Gastrocnemius medialis (tissue), 4 donors: ENCODE results near the gene POLH. TPM values are rescaled to one million over a fixed set of nuclear protein-coding genes. Genes with fewer than 3 reads are reported as not detected.

ENCODE experiments used
- ATAC-seq, 2 donors: fragments of 150-250 bp; one replicate each; pipeline ENCODE4 v1.9.1; 2016
- DNase-seq, 2 donors: peaks; one replicate each; pipeline ENCODE4 v3.0.0-alpha.2; 2019
- H3K27ac ChIP-seq, 4 donors: fragments of 200-600 bp; sonication (generic); 1 replicate in 1 of 4; 2 replicates in 3 of 4; pipeline ENCODE4 v1.5.1; 2016 to 2018; ENCODE audit warnings: mild to moderate bottlenecking in 2 of 4, moderate library complexity in 1 of 4
- H3K27me3 ChIP-seq, 3 donors: fragments of 200-600 bp; sonication (generic) in 2 of 3; 1 replicate in 1 of 3; 2 replicates in 2 of 3; pipeline versions ENCODE4 v1.5.1 to v1.6.0; 2016 to 2019; ENCODE audit warnings: mild to moderate bottlenecking in 1 of 3, moderate library complexity in 1 of 3
- H3K36me3 ChIP-seq, 2 donors: fragments of 200-600 bp; sonication (generic) in 1 of 2; one replicate each; pipeline ENCODE4 v1.5.1; 2017 to 2018
- H3K4me1 ChIP-seq, 2 donors: fragments of 200-600 bp; sonication (generic) in 1 of 2; one replicate each; pipeline ENCODE4 v1.5.1; 2016 to 2017; ENCODE audit warnings: mild to moderate bottlenecking in 2 of 2
- H3K4me3 ChIP-seq, 4 donors: fragments of 200-600 bp; sonication (generic) in 3 of 4; 1 replicate in 1 of 4; 2 replicates in 3 of 4; pipeline ENCODE4 v1.5.1; 2016 to 2019; ENCODE audit warnings: mild to moderate bottlenecking in 2 of 4
- H3K9me3 ChIP-seq, 3 donors: fragments of 200-600 bp; sonication (generic) in 2 of 3; 1 replicate in 1 of 3; 2 replicates in 2 of 3; pipeline ENCODE4 v1.5.1; 2016 to 2019
- CTCF ChIP-seq, 5 experiments: fragments of 450-650 bp in 3 of 5; fragments of 200-600 bp in 2 of 5; sonication (generic) in 2 of 5; IDR thresholded peaks in 4 of 5; conservative IDR thresholded peaks in 1 of 5; 1 replicate in 4 of 5; 2 replicates in 1 of 5; pipeline ENCODE4 v1.5.1; 2016 to 2019; ENCODE audit warnings: antibody characterized with exemption in 5 of 5, mild to moderate bottlenecking in 3 of 5, moderate library complexity in 3 of 5
- POLR2A ChIP-seq, 2 donors: fragments of 450-650 bp; IDR thresholded peaks; one replicate each; pipeline ENCODE4 v1.6.1; 2017; ENCODE audit warnings: antibody characterized with exemption in 2 of 2, mild to moderate bottlenecking in 2 of 2, moderate library complexity in 2 of 2
- in situ Hi-C, 4 donors: fragments of 200-750 bp; cut with MboI; loops; one replicate each; pipeline versions ENCODE4 v1.15.0 to v1.8.0; 2017; ENCODE audit warnings: low sequenced_read_pairs in 4 of 4
- intact Hi-C: fragments of 100-400 bp; cut with DNase I; formaldehyde crosslinking; loops from one replicate; pipeline ENCODE4 v1.15.1; 2023; ENCODE audit warnings: low total_unique reads
- total RNA-seq, 4 donors: library from RNA; depleted of rRNA; stranded (reverse); fragments of >200 nt; gene quantifications; one replicate each; pipeline versions ENCODE4 v1.1.0 to v1.2.3, GENCODE V29; 2016

The POLH gene
- total RNA-seq, 4 donors from 2014 or later, result 3.8 to 6.9 (median 5.3) TPM

- Histone ChIP-seq H3K27ac (no peak overlapping the region), H3K36me3 (peaks cover 2 to 49% of the 10 kb centered on the region in 2 donors), H3K27me3 (no peaks in the 10 kb centered on the region), H3K4me1 (no peaks in the 10 kb centered on the region), H3K9me3 (no peaks in the 10 kb centered on the region), H3K4me3 (no peak overlapping the region)
- in situ Hi-C loops (loop anchor here in 1 of 4 donors (10.0 kb wide), 1 partner anchor 476 kb away; no protein-coding TSS in a partner anchor), intact Hi-C loops (loop anchor here (5.0 kb wide), 1 partner anchor 469 kb away; no protein-coding TSS in a partner anchor)
- TF ChIP-seq POLR2A (IDR thresholded peaks at IDR 0.05) (no peak), CTCF (IDR thresholded peaks at IDR 0.05 in 4 of 5, conservative IDR thresholded peaks at IDR 0.05 in 1 of 5) (peak; percentile 37 to 84 (median 72))
- ATAC-seq (peak; percentile 69 to 81), DNase-seq (peak in 1 of 2 donors; percentile 65)
These were observed 32.4 kb downstream of the POLH start for GRCh38 chr6:43608310-43608763.

- DNase-seq (no peak), ATAC-seq (no peak)
- Histone ChIP-seq H3K36me3 (peaks cover 2 to 49% of the 10 kb centered on the region in 2 donors), H3K4me1 (no peaks in the 10 kb centered on the region), H3K9me3 (no peaks in the 10 kb centered on the region), H3K27ac (no peak overlapping the region), H3K27me3 (no peaks in the 10 kb centered on the region), H3K4me3 (no peak overlapping the region)
- in situ Hi-C loops (loop anchor here in 1 of 4 donors (10.0 kb wide), 1 partner anchor 476 kb away; no protein-coding TSS in a partner anchor), intact Hi-C loops (loop anchor here (5.0 kb wide), 1 partner anchor 468 kb away; no protein-coding TSS in a partner anchor)
- TF ChIP-seq CTCF (IDR thresholded peaks at IDR 0.05 in 4 of 5, conservative IDR thresholded peaks at IDR 0.05 in 1 of 5) (no peak), POLR2A (IDR thresholded peaks at IDR 0.05) (no peak)
These were observed 32.8 kb downstream of the POLH start for GRCh38 chr6:43608807-43609206.

- DNase-seq, result no peak
- ATAC-seq, result no peak
- intact Hi-C loops, result loop anchor here (5.0 kb wide), 1 partner anchor 468 kb away; no protein-coding TSS in a partner anchor
- TF ChIP-seq POLR2A (IDR thresholded peaks at IDR 0.05) (no peak), CTCF (IDR thresholded peaks at IDR 0.05 in 4 of 5, conservative IDR thresholded peaks at IDR 0.05 in 1 of 5) (no peak)
- Histone ChIP-seq H3K4me3 (no peak overlapping the region), H3K27ac (no peak overlapping the region), H3K4me1 (no peaks in the 10 kb centered on the region), H3K27me3 (no peaks in the 10 kb centered on the region), H3K36me3 (peaks cover 4 to 49% of the 10 kb centered on the region in 2 donors), H3K9me3 (no peaks in the 10 kb centered on the region)
- in situ Hi-C loops, result loop anchor here in 1 of 4 donors (10.0 kb wide), 1 partner anchor 475 kb away; no protein-coding TSS in a partner anchor
These were observed 33.4 kb downstream of the POLH start for GRCh38 chr6:43609402-43609801.

GRCh38 chr6:43610431-43610830 lies 34.4 kb downstream of the POLH start:
- peaks cover 4 to 51% of the 10 kb centered on the region in 2 donors for H3K36me3 ChIP-seq

More at GRCh38 chr6:43610431-43610830, 34.4 kb downstream of the POLH start:
- no peak for TF ChIP-seq POLR2A (IDR thresholded peaks at IDR 0.05)
- no peak for TF ChIP-seq CTCF (IDR thresholded peaks at IDR 0.05 in 4 of 5, conservative IDR thresholded peaks at IDR 0.05 in 1 of 5)
- intact Hi-C loops (no loop called here), in situ Hi-C loops (no loop called here)
- Histone ChIP-seq H3K27ac (no peak overlapping the region), H3K9me3 (no peaks in the 10 kb centered on the region), H3K4me3 (no peak overlapping the region), H3K27me3 (no peaks in the 10 kb centered on the region), H3K4me1 (no peaks in the 10 kb centered on the region)
- ATAC-seq (no peak), DNase-seq (no peak)
